Cerebellar nuclear complex (tissue), 1 donor: ENCODE measurements around the gene SUSD1.
"Not testable (repeated sequence)": the region's sequence is repeated elsewhere in the genome, so short reads cannot be mapped to it uniquely, and the experiment has no call there.

Source experiments
- DNase-seq, 2 experiments: peaks; one replicate each; lab custom pipeline; 2025; lab: John Stamatoyannopoulos, UW

The SUSD1 gene

GRCh38 chr9:112174965-112175795 is at the start of gene SUSD1:
SUSD1 (minus strand) TSS chr9:112175297; CDS start chr9:112175235, 62 bp downstream.
- no peak for DNase-seq

GRCh38 chr9:112224401-112225289 is 49.5 kb upstream of the SUSD1 start:
- no peak for DNase-seq

- DNase-seq, result no peak
Observed at GRCh38 chr9:112218908-112219307, 43.8 kb upstream of the SUSD1 start.

GRCh38 chr9:112212926-112213325 is 37.8 kb upstream of the SUSD1 start:
- DNase-seq, result no peak

GRCh38 chr9:112207451-112207850 is 32.4 kb upstream of the SUSD1 start:
- DNase-seq, result no peak

- DNase-seq, result no peak
Observed at GRCh38 chr9:112203536-112203935, 28.4 kb upstream of the SUSD1 start.

- DNase-seq, result no peak
Observed at GRCh38 chr9:112200711-112201110, 25.6 kb upstream of the SUSD1 start.

GRCh38 chr9:112198646-112199045 is 23.5 kb upstream of the SUSD1 start:
- no peak for DNase-seq

GRCh38 chr9:112194969-112195431 is 19.9 kb upstream of the SUSD1 start:
- no peak for DNase-seq

GRCh38 chr9:112193572-112194288 is 18.6 kb upstream of the SUSD1 start:
- no peak for DNase-seq

GRCh38 chr9:112190320-112190719 is 15.2 kb upstream of the SUSD1 start:
- DNase-seq, result not testable (repeated sequence)

- DNase-seq, result no peak
Observed at GRCh38 chr9:112188884-112189283, 13.8 kb upstream of the SUSD1 start.

GRCh38 chr9:112187404-112187803 is 12.3 kb upstream of the SUSD1 start:
- no peak for DNase-seq

- no peak for DNase-seq
Observed at GRCh38 chr9:112186695-112187094, 11.6 kb upstream of the SUSD1 start.

GRCh38 chr9:112184946-112185345 is 9.8 kb upstream of the SUSD1 start:
- DNase-seq, result no peak

GRCh38 chr9:112184221-112184620 is 9.1 kb upstream of the SUSD1 start:
- no peak for DNase-seq

GRCh38 chr9:112180387-112180881 is 5.3 kb upstream of the SUSD1 start:
- no peak for DNase-seq

GRCh38 chr9:112179816-112180215 is 4.7 kb upstream of the SUSD1 start:
- no peak for DNase-seq

- DNase-seq, result no peak
Observed at GRCh38 chr9:112176524-112176923, 1.4 kb upstream of the SUSD1 start.

- DNase-seq, result no peak
Observed at GRCh38 chr9:112175796-112176315, 759 bp upstream of the SUSD1 start.

- no peak for DNase-seq
Observed at GRCh38 chr9:112174222-112174964, 704 bp downstream of the SUSD1 start.
